GM23248 (cell line): ENCODE measurements around the gene NEGR1.

Experiments used
- EZH2 ChIP-seq: fragments of 200-600 bp; sonication (generic); IDR thresholded peaks from 2 replicates; pipeline ENCODE4 v1.6.1; 2018; ENCODE audit warnings: antibody characterized with exemption, mild to moderate bottlenecking; ENCODE audit not compliant: insufficient read depth, poor library complexity, severe bottlenecking
- EZH2phosphoT487 ChIP-seq: fragments of 200-600 bp; sonication (generic); IDR thresholded peaks from 2 replicates; pipeline ENCODE4 v1.6.1; 2018; ENCODE audit warnings: antibody characterized with exemption, moderate library complexity, mild to moderate bottlenecking, low read depth; ENCODE audit not compliant: insufficient read depth

GRCh38 chr1:72282271-72283021 is at the start of gene NEGR1:
- TF ChIP-seq EZH2 (no peak), EZH2phosphoT487 (no peak)
